Tibial nerve (tissue), 4 donors: ENCODE data around the gene AIG1. TPM values are rescaled to one million over a fixed set of nuclear protein-coding genes. Genes with fewer than 3 reads are reported as not detected.

Experiments used
- DNase-seq, 2 donors: peaks; one replicate each; pipeline ENCODE4 v3.0.0-alpha.2; 2019; ENCODE audit warnings: low spot score in 2 of 2
- H3K27ac ChIP-seq, 4 donors: fragments of 200-600 bp; sonication (generic) in 3 of 4; one replicate each; pipeline ENCODE4 v1.5.1; 2017 to 2019; ENCODE audit warnings: mild to moderate bottlenecking in 1 of 4
- H3K27me3 ChIP-seq, 2 donors: fragments of 200-600 bp; sonication (generic) in 1 of 2; one replicate each; pipeline versions ENCODE4 v1.5.1 to v1.6.0; 2017 to 2019
- H3K36me3 ChIP-seq, 3 donors: fragments of 200-600 bp; sonication (generic); one replicate each; pipeline ENCODE4 v1.5.1; 2018 to 2019
- H3K4me1 ChIP-seq, 4 donors: fragments of 200-600 bp; sonication (generic) in 3 of 4; one replicate each; pipeline ENCODE4 v1.5.1; 2017 to 2019
- H3K4me3 ChIP-seq, 4 donors: fragments of 200-600 bp; sonication (generic) in 3 of 4; one replicate each; pipeline ENCODE4 v1.5.1; 2017 to 2019; ENCODE audit warnings: mild to moderate bottlenecking in 1 of 4, moderate library complexity in 1 of 4
- H3K9me3 ChIP-seq, 4 donors: fragments of 200-600 bp; sonication (generic) in 3 of 4; one replicate each; pipeline ENCODE4 v1.5.1; 2017 to 2019
- CTCF ChIP-seq, 5 experiments: fragments of 200-600 bp in 3 of 5; fragments of 450-650 bp in 2 of 5; sonication (generic) in 3 of 5; IDR thresholded peaks; one replicate each; pipeline ENCODE4 v1.5.1; 2016 to 2019; ENCODE audit warnings: antibody characterized with exemption in 5 of 5, mild to moderate bottlenecking in 3 of 5, moderate library complexity in 2 of 5
- EP300 ChIP-seq, 2 donors: sonication (generic); formaldehyde crosslinking; IDR thresholded peaks; one replicate each; pipeline ENCODE4 v1.6.1; 2017; ENCODE audit warnings: antibody characterized with exemption in 2 of 2, mild to moderate bottlenecking in 1 of 2
- POLR2A ChIP-seq, 2 donors: fragments of 450-650 bp; IDR thresholded peaks; one replicate each; pipeline ENCODE4 v1.6.1; 2017; ENCODE audit warnings: antibody characterized with exemption in 2 of 2, mild to moderate bottlenecking in 2 of 2, moderate library complexity in 2 of 2
- WGBS, 2 donors: methylation state at CpG; one replicate each; pipeline ENCODE4 v1.1.5; 2018; 5-methylcytosine and 5-hydroxymethylcytosine counted together
- total RNA-seq, 4 donors: library from RNA; depleted of rRNA; stranded (reverse); fragments of >200 nt; gene quantifications; one replicate each; pipeline ENCODE4 v1.1.0, GENCODE V29; 2016

AIG1 gene
- total RNA-seq, 4 donors from 2014 or later = 18.2 to 23.9 (median 22.2) TPM

- TF ChIP-seq POLR2A (IDR thresholded peaks at IDR 0.05) (no peak), CTCF (IDR thresholded peaks at IDR 0.05) (no peak), EP300 (IDR thresholded peaks at IDR 0.05) (no peak)
- H3K4me3 ChIP-seq = no peak overlapping the region
- peaks cover 0 to 19% (median 0%) of the 10 kb centered on the region in 4 donors for H3K9me3 ChIP-seq
- H3K36me3 ChIP-seq = peaks cover 0 to 24% (median 0%) of the 10 kb centered on the region in 3 donors
- DNase-seq = no peak
- H3K27ac ChIP-seq = no peak overlapping the region
- no peaks in the 10 kb centered on the region for H3K27me3 ChIP-seq
- peaks cover 0 to 5% (median 0%) of the 10 kb centered on the region in 4 donors for H3K4me1 ChIP-seq
- 92 to 95% methylated on average over 3 of the region's 3 CpGs for WGBS, 2 donors
Measured at GRCh38 chr6:143179096-143179495, 118.4 kb downstream of the AIG1 start.

GRCh38 chr6:143179901-143180612 is 119.4 kb downstream of the AIG1 start:
- H3K27ac ChIP-seq = no peak overlapping the region
- no peak for DNase-seq
- H3K4me3 ChIP-seq = no peak overlapping the region
- WGBS, 2 donors = 59 to 63% methylated on average over 3 of the region's 3 CpGs
- peaks cover 0 to 18% (median 0%) of the 10 kb centered on the region in 3 donors for H3K36me3 ChIP-seq
- H3K27me3 ChIP-seq = no peaks in the 10 kb centered on the region
- TF ChIP-seq POLR2A (IDR thresholded peaks at IDR 0.05) (no peak), CTCF (IDR thresholded peaks at IDR 0.05) (no peak), EP300 (IDR thresholded peaks at IDR 0.05) (no peak)
- H3K9me3 ChIP-seq = peaks cover 0 to 14% (median 0%) of the 10 kb centered on the region in 4 donors
- H3K4me1 ChIP-seq = peaks cover 0 to 5% (median 0%) of the 10 kb centered on the region in 4 donors

GRCh38 chr6:143180826-143181225 is 120.1 kb downstream of the AIG1 start:
- no peak overlapping the region for H3K27ac ChIP-seq
- H3K27me3 ChIP-seq = no peaks in the 10 kb centered on the region
- peaks cover 0 to 5% (median 0%) of the 10 kb centered on the region in 4 donors for H3K4me1 ChIP-seq
- WGBS, 2 donors = 62 to 64% methylated on average over 2 of the region's 2 CpGs
- no peak for DNase-seq
- no peak for TF ChIP-seq POLR2A (IDR thresholded peaks at IDR 0.05)
- no peak for TF ChIP-seq CTCF (IDR thresholded peaks at IDR 0.05)
- TF ChIP-seq EP300 (IDR thresholded peaks at IDR 0.05) = no peak
- H3K9me3 ChIP-seq = peaks cover 0 to 8% (median 0%) of the 10 kb centered on the region in 4 donors
- peaks cover 0 to 10% (median 0%) of the 10 kb centered on the region in 3 donors for H3K36me3 ChIP-seq
- no peak overlapping the region for H3K4me3 ChIP-seq

GRCh38 chr6:143183666-143184065 is 123.0 kb downstream of the AIG1 start:
- no peak for TF ChIP-seq CTCF (IDR thresholded peaks at IDR 0.05)
- no peak for TF ChIP-seq EP300 (IDR thresholded peaks at IDR 0.05)
- TF ChIP-seq POLR2A (IDR thresholded peaks at IDR 0.05) = no peak
- Histone ChIP-seq H3K9me3 (no peaks in the 10 kb centered on the region), H3K36me3 (no peaks in the 10 kb centered on the region), H3K27ac (no peak overlapping the region), H3K27me3 (no peaks in the 10 kb centered on the region), H3K4me3 (no peak overlapping the region), H3K4me1 (peaks cover 0 to 22% (median 3%) of the 10 kb centered on the region in 4 donors)
- no peak for DNase-seq

- no peaks in the 10 kb centered on the region for H3K27me3 ChIP-seq
- 88 to 98% methylated on average over 2 of the region's 2 CpGs for WGBS, 2 donors
- TF ChIP-seq POLR2A (IDR thresholded peaks at IDR 0.05) (no peak), CTCF (IDR thresholded peaks at IDR 0.05) (no peak), EP300 (IDR thresholded peaks at IDR 0.05) (no peak)
- H3K4me3 ChIP-seq = no peak overlapping the region
- no peaks in the 10 kb centered on the region for H3K36me3 ChIP-seq
- no peaks in the 10 kb centered on the region for H3K9me3 ChIP-seq
- H3K27ac ChIP-seq = no peak overlapping the region
- no peak for DNase-seq
- peaks cover 0 to 22% (median 3%) of the 10 kb centered on the region in 4 donors for H3K4me1 ChIP-seq
Measured at GRCh38 chr6:143185288-143185687, 124.6 kb downstream of the AIG1 start.
